GM10266 (cell line): ENCODE data around the gene TENM3.

Experiments used
- DNase-seq: peaks from one replicate; pipeline ENCODE4 v3.0.0; 2012; ENCODE audit errors: extremely low spot score
- CTCF ChIP-seq: IDR thresholded peaks from 2 replicates; pipeline ENCODE4 v1.5.1; 2012; ENCODE audit warnings: mild to moderate bottlenecking, low read depth; ENCODE audit not compliant: control insufficient read depth, insufficient read depth; ENCODE audit errors: missing control alignments

TENM3 gene

GRCh38 chr4:182764642-182765041 is 521.4 kb downstream of the TENM3 start:
- TF ChIP-seq CTCF, result no peak
- DNase-seq, result no peak

- no peak for TF ChIP-seq CTCF
- DNase-seq, result no peak
Observed at GRCh38 chr4:182765987-182766856, 523.0 kb downstream of the TENM3 start.

GRCh38 chr4:182766857-182767250 is 523.7 kb downstream of the TENM3 start:
- no peak for TF ChIP-seq CTCF
- no peak for DNase-seq

GRCh38 chr4:182768838-182769237 is 525.6 kb downstream of the TENM3 start:
- no peak for DNase-seq
- TF ChIP-seq CTCF, result no peak

GRCh38 chr4:182770259-182770995 is 527.2 kb downstream of the TENM3 start:
- DNase-seq, result no peak
- TF ChIP-seq CTCF, result no peak

GRCh38 chr4:182770996-182771514 is 527.9 kb downstream of the TENM3 start:
- DNase-seq, result no peak
- TF ChIP-seq CTCF, result no peak
